GM12878 (cell line): ENCODE measurements around the gene ABCD2. TPM values are rescaled to one million over a fixed set of nuclear protein-coding genes. Genes with fewer than 3 reads are reported as not detected.
"Not testable (repeated sequence)": the region's sequence is repeated elsewhere in the genome, so short reads cannot be mapped to it uniquely, and the experiment has no call there.

Experiments used
- ATAC-seq: fragments of 200-7000 bp; cut with Tn5 transposase; 3 replicates; pipeline ENCODE4 v1.9.1; 2020; ENCODE audit warnings: mild to moderate bottlenecking, moderate library complexity
- BruUV-seq: library from RNA; stranded (reverse); fragments of 400-500 nt; replicated peaks from 2 replicates; lab custom pipeline; 2021; lab: Mats Ljungman, UMichigan
- CTCF ChIA-PET: fragments of 300-600 bp; sonication (Branson Sonifier 250); formaldehyde crosslinking; extraction: SDS; loops from one replicate; lab custom pipeline; 2021; ENCODE audit warnings: inconsistent platforms; lab: Yijun Ruan, JAX
- POLR2A ChIA-PET: fragments of 350-600 bp; formaldehyde crosslinking; extraction: SDS; loops from one replicate; lab custom pipeline; 2021; ENCODE audit warnings: inconsistent platforms; lab: Charles Lee
- RAD21 ChIA-PET: fragments of 300-600 bp; sonication (Branson Sonifier 250); formaldehyde crosslinking; loops from one replicate; lab custom pipeline; 2023; ENCODE audit warnings: antibody characterized with exemption; ENCODE audit not compliant: unreplicated experiment; lab: Charles Lee
- SMC1A ChIA-PET: fragments of 300-600 bp; sonication (Branson Sonifier 250); formaldehyde crosslinking; loops from one replicate; lab custom pipeline; 2023; ENCODE audit not compliant: unreplicated experiment, uncharacterized antibody; lab: Charles Lee
- DNase-seq: peaks from one replicate; pipeline ENCODE4 v3.0.0-alpha.2; 2011; ENCODE audit warnings: low read depth, low spot score
- FAIRE-seq: peaks from 3 replicates; lab custom pipeline; 2011; peaks lifted over from hg19 to GRCh38; lab: Jason Lieb, UNC
- H2AFZ ChIP-seq: 2 replicates; pipeline ENCODE4 v1.6.0; 2011; ENCODE audit warnings: low read depth, low read length, control low read depth; ENCODE audit not compliant: control insufficient read depth
- H3K27ac ChIP-seq: 2 replicates; pipeline ENCODE4 v1.5.1; 2011; ENCODE audit warnings: control low read depth; ENCODE audit not compliant: control insufficient read depth, insufficient read depth
- H3K27me3 ChIP-seq, 2 experiments: replicated peaks in 1 of 2; 2 replicates each; pipeline versions ENCODE4 v1.6.0 to v1.6.1; 2011; ENCODE audit warnings: low read length in 1 of 2; ENCODE audit not compliant: control insufficient read depth in 2 of 2, insufficient read depth in 2 of 2
- H3K36me3 ChIP-seq, 2 experiments: 2 replicates each; pipeline ENCODE4 v1.5.1; 2011; ENCODE audit warnings: low read length in 1 of 2; ENCODE audit not compliant: control insufficient read depth in 2 of 2, insufficient read depth in 2 of 2
- H3K4me1 ChIP-seq: 2 replicates; pipeline ENCODE4 v1.6.1; 2011; ENCODE audit warnings: mild to moderate bottlenecking, low read length, moderate library complexity, mixed read lengths; ENCODE audit not compliant: control insufficient read depth, insufficient read depth
- H3K4me2 ChIP-seq: 2 replicates; pipeline ENCODE4 v1.6.0; 2011; ENCODE audit warnings: control low read depth; ENCODE audit not compliant: control insufficient read depth, insufficient read depth
- H3K4me3 ChIP-seq: fragments of 200-600 bp; sonication (generic); 2 replicates; pipeline ENCODE4 v1.5.1; 2016
- H3K79me2 ChIP-seq: 2 replicates; pipeline ENCODE4 v1.6.0; 2011; ENCODE audit warnings: low read length; ENCODE audit not compliant: control insufficient read depth, insufficient read depth
- H3K9ac ChIP-seq: 2 replicates; pipeline ENCODE4 v1.8.0; 2011; ENCODE audit warnings: low read length, control low read depth, mixed read lengths; ENCODE audit not compliant: control insufficient read depth, insufficient read depth
- H3K9me3 ChIP-seq: replicated peaks from 3 replicates; pipeline ENCODE4 v1.5.1; 2011; ENCODE audit warnings: mild to moderate bottlenecking, low read length; ENCODE audit not compliant: control insufficient read depth, insufficient read depth
- H4K20me1 ChIP-seq: 2 replicates; pipeline ENCODE4 v1.6.0; 2011; ENCODE audit not compliant: control insufficient read depth, insufficient read depth
- BRCA1 ChIP-seq: IDR thresholded peaks from 2 replicates; pipeline ENCODE4 v1.6.1; 2011; ENCODE audit warnings: low read depth, low read length, improper control_type of control experiment
- CBX3 ChIP-seq: fragments of 200-600 bp; sonication (generic); IDR thresholded peaks from 2 replicates; pipeline ENCODE4 v1.6.1; 2016; ENCODE audit warnings: low read depth, borderline replicate concordance
- CREB1 ChIP-seq: IDR thresholded peaks from 2 replicates; pipeline ENCODE4 v1.6.1; 2012; ENCODE audit warnings: low read depth, mild to moderate bottlenecking, inconsistent platforms
- CREM ChIP-seq: IDR thresholded peaks from 2 replicates; pipeline ENCODE4 v1.6.1; 2014; ENCODE audit warnings: antibody characterized with exemption, low read depth
- EGR1 ChIP-seq, 2 experiments: IDR thresholded peaks; 1 replicate in 1 of 2; 2 replicates in 1 of 2; pipeline ENCODE4 v1.6.1; 2011 to 2012; ENCODE audit warnings: low read depth in 2 of 2, low read length in 2 of 2, borderline replicate concordance in 1 of 2, mild to moderate bottlenecking in 1 of 2, moderate library complexity in 1 of 2
- ETV6 ChIP-seq, 2 experiments: fragments of 450-650 bp in 1 of 2; IDR thresholded peaks in 1 of 2; conservative IDR thresholded peaks in 1 of 2; 2 replicates each; pipeline ENCODE4 v1.6.1; 2014; ENCODE audit warnings: antibody characterized with exemption in 1 of 2, borderline replicate concordance in 1 of 2, low read depth in 1 of 2, mild to moderate bottlenecking in 1 of 2, moderate library complexity in 1 of 2
- FOS ChIP-seq: IDR thresholded peaks from 3 replicates; pipeline ENCODE4 v1.6.1; 2011; ENCODE audit warnings: borderline replicate concordance; ENCODE audit not compliant: insufficient read length; ENCODE audit errors: extremely low read depth
- MEF2B ChIP-seq: fragments of 450-650 bp; IDR thresholded peaks from 2 replicates; pipeline ENCODE4 v1.6.1; 2018; ENCODE audit warnings: mild to moderate bottlenecking, moderate library complexity; ENCODE audit not compliant: partially characterized antibody, poor library complexity, severe bottlenecking
- NFIC ChIP-seq: IDR thresholded peaks from 2 replicates; pipeline ENCODE4 v1.6.1; 2012; ENCODE audit warnings: low read depth, mild to moderate bottlenecking, inconsistent platforms, low read length, moderate library complexity
- NR2C1 ChIP-seq: fragments of 450-650 bp; IDR thresholded peaks from 2 replicates; pipeline ENCODE4 v1.6.1; 2017; ENCODE audit warnings: antibody characterized with exemption, mild to moderate bottlenecking, moderate library complexity
- POLR2A ChIP-seq: IDR thresholded peaks from 2 replicates; pipeline ENCODE4 v1.6.1; 2011; ENCODE audit warnings: low read depth, mild to moderate bottlenecking, low read length
- RAD51 ChIP-seq: fragments of 450-650 bp; IDR thresholded peaks from 2 replicates; pipeline ENCODE4 v1.6.1; 2016; ENCODE audit warnings: moderate library complexity, mild to moderate bottlenecking, inconsistent platforms
- STAT3 ChIP-seq: IDR thresholded peaks from 2 replicates; pipeline ENCODE4 v1.6.1; 2011; ENCODE audit warnings: low read depth, low read length, improper control_type of control experiment
- TAF1 ChIP-seq: IDR thresholded peaks from 2 replicates; pipeline ENCODE4 v1.6.1; 2011; ENCODE audit warnings: mild to moderate bottlenecking, low read depth, low read length, borderline replicate concordance
- WRNIP1 ChIP-seq: IDR thresholded peaks from 2 replicates; pipeline ENCODE4 v1.6.1; 2011; ENCODE audit warnings: low read depth, low read length, improper control_type of control experiment, borderline replicate concordance
- YY1 ChIP-seq: IDR thresholded peaks from 2 replicates; pipeline ENCODE4 v1.6.1; 2011; ENCODE audit warnings: low read depth, mild to moderate bottlenecking, low read length
- ZSCAN29 ChIP-seq: fragments of 450-650 bp; IDR thresholded peaks from 2 replicates; pipeline ENCODE4 v1.6.1; 2017; ENCODE audit warnings: mild to moderate bottlenecking, moderate library complexity
- WGBS: methylation state at CpG from one replicate; pipeline ENCODE4 v1.1.6; 2016; ENCODE audit warnings: low lambda C conversion rate; ENCODE audit not compliant: insufficient replicate concordance, insufficient coverage; ENCODE audit errors: missing lambda C conversion rate; 5-methylcytosine and 5-hydroxymethylcytosine counted together
- in situ Hi-C: fragments of 300-500 bp; cut with MboI; formaldehyde crosslinking; loops from 9 replicates; pipeline ENCODE4 v1.14.3; 2018; ENCODE audit warnings: mixed read lengths
- intact Hi-C: fragments of 100-400 bp; cut with micrococcal nuclease; formaldehyde crosslinking; loops from one replicate; pipeline ENCODE4 v1.14.2; 2022; ENCODE audit not compliant: unreplicated experiment
- polyA plus RNA-seq, 11 experiments: library from polyadenylated mRNA; depleted of rRNA in 4 of 11; unstranded in 6 of 11; stranded (reverse) in 5 of 11; fragments of >200 nt; fragmentation: Nextera tagmentation in 4 of 11; fragmentation: Illumina TruSeq in 1 of 11; extraction: Ambion mirVana in 4 of 11; extraction: Trizol in 1 of 11; gene quantifications; 1 replicate in 1 of 11; 2 replicates in 10 of 11; pipeline versions ENCODE4 v1.2.1 to v1.2.3, GENCODE V29; 2011 to 2016; ENCODE audit warnings: inconsistent platforms in 2 of 11, missing spikeins in 2 of 11, low read depth in 1 of 11
- total RNA-seq, 4 experiments: library from RNA; depleted of rRNA in 3 of 4; stranded (reverse); fragments of >200 nt in 3 of 4; fragmentation: Illumina TruSeq in 1 of 4; extraction: Trizol in 1 of 4; gene quantifications; 2 replicates each; pipeline versions ENCODE4 v1.2.1 to v1.2.3, GENCODE V29; 2013 to 2021
- TF ChIP-seq, protein P1 (sequence below): fragments of 450-650 bp; formaldehyde crosslinking; IDR thresholded peaks from 2 replicates; pipeline ENCODE4 v1.4.0; 2020; ENCODE audit warnings: mild to moderate bottlenecking, moderate library complexity

ABCD2 gene
- total and polyA plus RNA-seq, 10 of the 15 experiments (the other 5 are each of a cell fraction or from before 2014, with no cell fraction given), result 4.4 to 16.2 (median 7.5) TPM

GRCh38 chr12:39623919-39624318 lies 4.3 kb upstream of the ABCD2 start (continued):
- TF ChIP-seq FOS, result no peak
- TF ChIP-seq YY1, result no peak
- TF ChIP-seq, protein P1, sequence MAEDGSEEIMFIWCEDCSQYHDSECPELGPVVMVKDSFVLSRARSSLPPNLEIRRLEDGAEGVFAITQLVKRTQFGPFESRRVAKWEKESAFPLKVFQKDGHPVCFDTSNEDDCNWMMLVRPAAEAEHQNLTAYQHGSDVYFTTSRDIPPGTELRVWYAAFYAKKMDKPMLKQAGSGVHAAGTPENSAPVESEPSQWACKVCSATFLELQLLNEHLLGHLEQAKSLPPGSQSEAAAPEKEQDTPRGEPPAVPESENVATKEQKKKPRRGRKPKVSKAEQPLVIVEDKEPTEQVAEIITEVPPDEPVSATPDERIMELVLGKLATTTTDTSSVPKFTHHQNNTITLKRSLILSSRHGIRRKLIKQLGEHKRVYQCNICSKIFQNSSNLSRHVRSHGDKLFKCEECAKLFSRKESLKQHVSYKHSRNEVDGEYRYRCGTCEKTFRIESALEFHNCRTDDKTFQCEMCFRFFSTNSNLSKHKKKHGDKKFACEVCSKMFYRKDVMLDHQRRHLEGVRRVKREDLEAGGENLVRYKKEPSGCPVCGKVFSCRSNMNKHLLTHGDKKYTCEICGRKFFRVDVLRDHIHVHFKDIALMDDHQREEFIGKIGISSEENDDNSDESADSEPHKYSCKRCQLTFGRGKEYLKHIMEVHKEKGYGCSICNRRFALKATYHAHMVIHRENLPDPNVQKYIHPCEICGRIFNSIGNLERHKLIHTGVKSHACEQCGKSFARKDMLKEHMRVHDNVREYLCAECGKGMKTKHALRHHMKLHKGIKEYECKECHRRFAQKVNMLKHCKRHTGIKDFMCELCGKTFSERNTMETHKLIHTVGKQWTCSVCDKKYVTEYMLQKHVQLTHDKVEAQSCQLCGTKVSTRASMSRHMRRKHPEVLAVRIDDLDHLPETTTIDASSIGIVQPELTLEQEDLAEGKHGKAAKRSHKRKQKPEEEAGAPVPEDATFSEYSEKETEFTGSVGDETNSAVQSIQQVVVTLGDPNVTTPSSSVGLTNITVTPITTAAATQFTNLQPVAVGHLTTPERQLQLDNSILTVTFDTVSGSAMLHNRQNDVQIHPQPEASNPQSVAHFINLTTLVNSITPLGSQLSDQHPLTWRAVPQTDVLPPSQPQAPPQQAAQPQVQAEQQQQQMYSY (CRISPR knock-in tag), result no peak
- no peak for TF ChIP-seq CBX3
- TF ChIP-seq WRNIP1, result no peak
- no peak for TF ChIP-seq BRCA1
- TF ChIP-seq RAD51, result no peak
- peak; percentile 54; the same call in 1 of the 2 replicates for TF ChIP-seq NFIC
- peak; percentile 64; the same call in 1 of the 2 replicates for TF ChIP-seq CREB1
- TF ChIP-seq NR2C1, result no peak
- peak; percentile 23; the same call in 1 of the 2 replicates for TF ChIP-seq CREM
- TF ChIP-seq TAF1, result no peak
- TF ChIP-seq STAT3, result no peak
- TF ChIP-seq ETV6 (conservative IDR thresholded peaks at IDR 0.05 in 1 of 2, IDR thresholded peaks at IDR 0.05 in 1 of 2; ENCODE audit: borderline replicate concordance in 1 of 2, low read depth in 1 of 2), result no peak
- peak; percentile 53 for TF ChIP-seq MEF2B
- no peak for TF ChIP-seq ZSCAN29
- no peak for TF ChIP-seq POLR2A
- no peak for TF ChIP-seq EGR1 (IDR thresholded peaks at IDR 0.05; ENCODE audit: borderline replicate concordance in 1 of 2, low read depth in 2 of 2, low read length in 2 of 2)
- TF ChIP-seq, all 136 proteins: peak for 10

DNA sequence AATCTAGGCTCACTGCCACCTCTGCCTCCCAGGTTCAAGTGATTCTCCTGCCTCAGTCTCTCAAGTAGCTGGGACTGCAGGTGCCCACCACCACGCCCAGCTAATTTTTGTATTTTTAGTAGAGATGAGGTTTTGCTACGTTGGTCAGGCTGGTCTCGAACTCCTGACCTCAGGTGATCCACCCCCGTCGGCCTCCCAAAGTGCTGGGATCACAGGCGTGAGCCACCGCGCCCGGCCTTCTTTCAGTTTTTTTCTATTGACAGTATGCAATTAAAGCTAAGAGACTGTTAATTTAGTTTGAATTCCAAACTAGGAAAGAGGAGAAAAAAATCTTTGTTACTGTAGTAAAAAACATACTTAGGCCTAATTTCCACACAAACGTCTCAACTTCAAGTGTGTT lies 3.6 kb upstream of the ABCD2 start:
- BruUV-seq, result not testable (repeated sequence)
- RAD21 ChIA-PET, result interaction anchor here (4.7 to 5.3 kb wide), 3 partner anchors 11 to 69 kb away, joined by 27 to 41 read pairs (median 30); no protein-coding TSS in a partner anchor
- in situ Hi-C loops, result loop anchor here (25.0 kb wide), 3 partner anchors 489 to 836 kb away; partner anchors contain the start of gene SLC2A13

More for the DNA sequence above, 3.6 kb upstream of the ABCD2 start:
- H3K4me1 ChIP-seq, result peaks cover 16% of the 10 kb centered on the region
- H3K9ac ChIP-seq, H2AFZ ChIP-seq, H3K27me3 ChIP-seq, H3K9me3 ChIP-seq, H3K27ac ChIP-seq, H3K4me2 ChIP-seq, ATAC-seq, H3K4me3 ChIP-seq, H4K20me1 ChIP-seq, H3K36me3 ChIP-seq, intact Hi-C loops, DNase-seq, FAIRE-seq: not testable (repeated sequence)
- WGBS, result 94% methylated on average over 10 of the region's 10 CpGs
- ChIA-PET CTCF (interaction anchor here (0.7 to 1.2 kb wide), 2 partner anchors 32 to 68 kb away, joined by 3 to 4 read pairs; no protein-coding TSS in a partner anchor), SMC1A (interaction anchor here (1.9 to 7.0 kb wide), 2 partner anchors 14 to 181 kb away, joined by 8 to 101 read pairs; partner anchors contain the start of gene KIF21A), POLR2A (interaction anchor here (1.1 to 3.9 kb wide), 2 partner anchors 12 to 17 kb away, joined by 4 to 29 read pairs; no protein-coding TSS in a partner anchor)
- H3K79me2 ChIP-seq, result peaks cover 16% of the 10 kb centered on the region
